DMS79 treated with DMSO at 0.1 percent for 48 hours (cell line): ENCODE measurements around the gene GNA15.

ENCODE experiments used
- DNase-seq: peaks from one replicate; lab custom pipeline; 2025; lab: John Stamatoyannopoulos, UW

Gene GNA15

DNA sequence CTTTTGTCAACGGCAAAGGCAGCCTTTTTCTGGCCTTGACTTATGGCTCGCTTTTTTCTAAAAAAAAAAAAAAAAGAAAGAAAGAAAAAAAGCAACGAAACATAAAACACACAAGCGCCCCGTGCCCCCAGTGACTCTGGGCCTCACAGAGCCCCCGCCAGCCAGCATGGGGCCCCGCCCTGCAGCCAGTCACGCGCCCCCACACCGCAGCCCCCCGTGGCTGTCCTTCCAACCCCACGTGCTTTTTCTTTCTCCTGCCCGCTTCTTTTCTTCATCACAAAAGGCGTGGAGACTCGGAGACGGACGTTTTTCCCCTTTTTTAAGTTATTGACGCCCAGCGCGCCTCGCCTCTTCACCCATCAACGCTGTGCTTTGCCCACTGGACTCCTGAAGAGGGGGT lies 14.4 kb upstream of the GNA15 start:
- DNase-seq = no peak

DNA sequence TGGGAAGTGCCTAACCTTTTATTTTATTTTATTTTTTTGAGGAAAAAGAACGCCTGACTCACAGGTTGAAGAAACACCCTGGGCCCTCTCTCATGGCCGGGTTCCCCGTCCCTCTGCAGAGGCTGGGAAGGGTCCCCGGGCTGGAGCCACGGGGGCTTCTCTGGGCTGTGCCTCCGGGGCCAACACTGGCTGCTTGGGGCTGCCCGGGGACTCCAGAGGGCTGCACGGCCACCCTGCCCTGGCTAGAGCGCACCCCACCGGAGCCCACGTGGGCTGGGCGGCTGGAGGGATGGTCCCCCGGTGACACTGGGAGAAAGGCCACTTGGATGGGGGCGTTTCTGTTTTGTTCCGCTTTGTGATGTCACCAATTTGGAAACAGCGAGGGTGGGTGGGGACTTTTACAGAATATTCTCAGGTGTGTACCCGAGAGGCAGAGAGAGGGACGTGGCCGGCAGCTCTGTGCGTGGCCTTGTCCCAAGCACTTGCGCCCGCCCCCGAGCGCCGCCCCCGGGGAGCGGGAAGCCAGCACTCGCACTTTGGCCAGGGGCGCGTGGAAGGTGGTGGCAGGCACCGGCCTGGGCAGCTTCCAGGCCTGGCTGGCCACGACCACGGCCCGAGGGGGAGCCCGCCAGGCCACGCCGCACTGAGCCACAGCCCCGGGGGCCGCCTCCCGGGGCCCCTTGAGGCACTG lies 13.9 kb upstream of the GNA15 start:
- DNase-seq = no peak

DNA sequence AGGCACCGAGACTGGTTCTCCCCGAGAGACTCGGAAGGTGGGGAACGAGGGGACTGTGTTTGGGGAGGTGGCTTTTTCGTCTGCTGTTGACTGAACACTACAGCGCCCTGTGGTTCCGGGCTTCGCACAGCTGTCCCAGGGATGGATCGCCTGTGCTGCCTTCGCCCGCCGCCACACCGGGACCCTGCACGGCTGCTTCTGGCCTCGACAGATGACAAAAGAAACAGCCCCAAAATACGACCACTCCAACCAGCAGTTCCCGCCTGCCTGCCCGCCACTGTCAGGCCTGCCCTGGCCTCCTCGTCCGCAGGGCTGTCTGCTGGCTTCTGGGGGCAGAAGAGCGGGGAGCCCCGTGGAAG lies 13.3 kb upstream of the GNA15 start:
- DNase-seq = no peak

DNA sequence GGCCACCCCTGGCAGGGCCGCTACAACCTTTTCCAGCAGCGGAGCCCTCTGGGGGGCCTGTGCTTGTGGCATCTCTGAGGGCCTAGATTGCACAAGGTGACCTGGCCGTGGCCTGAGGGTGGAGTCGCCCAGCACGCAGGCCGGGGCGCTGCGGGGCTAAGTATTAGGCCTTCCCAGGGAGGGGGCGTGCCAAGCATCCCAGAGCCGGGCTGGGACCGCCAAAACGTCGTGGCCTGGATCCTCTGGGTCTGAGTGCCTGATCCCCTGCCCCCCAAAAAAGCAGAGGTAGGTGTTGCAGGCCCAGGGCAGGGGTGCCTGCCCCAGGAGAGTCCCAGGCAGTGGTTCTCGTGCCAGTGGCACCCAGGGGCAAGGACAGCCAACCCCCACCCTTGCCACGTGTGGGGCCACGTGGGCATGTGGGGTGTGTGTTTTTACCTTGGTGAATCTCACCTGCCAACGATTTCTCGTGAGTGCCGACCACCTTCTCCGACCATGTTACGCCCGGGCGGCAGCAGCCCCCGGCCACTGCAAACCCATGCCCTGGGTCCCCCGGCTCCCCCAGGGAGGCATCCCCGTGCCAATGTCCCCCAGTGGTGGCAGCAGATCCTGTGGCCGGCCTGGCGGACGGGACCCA lies 12.6 kb upstream of the GNA15 start:
- DNase-seq = no peak

DNA sequence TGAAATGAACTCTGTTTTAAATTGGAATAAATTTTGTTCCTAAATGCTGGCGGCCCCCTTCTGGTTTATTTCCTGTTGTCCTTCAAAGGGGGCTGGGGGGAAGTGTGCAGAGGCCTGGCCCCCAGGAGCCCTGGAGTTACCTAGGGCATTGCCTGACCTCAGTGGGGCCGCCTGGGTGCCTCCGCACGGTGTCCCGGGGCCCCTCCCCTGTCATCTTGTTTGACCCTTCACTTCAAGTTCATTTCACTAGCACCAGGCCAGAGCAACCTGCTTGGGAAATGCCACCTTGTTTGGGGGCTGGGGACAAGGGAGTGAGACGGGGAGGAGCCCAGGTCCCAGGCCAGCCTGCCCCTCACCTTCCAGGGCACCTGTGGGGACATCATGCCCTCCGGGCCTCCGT lies 11.9 kb upstream of the GNA15 start:
- no peak for DNase-seq

DNA sequence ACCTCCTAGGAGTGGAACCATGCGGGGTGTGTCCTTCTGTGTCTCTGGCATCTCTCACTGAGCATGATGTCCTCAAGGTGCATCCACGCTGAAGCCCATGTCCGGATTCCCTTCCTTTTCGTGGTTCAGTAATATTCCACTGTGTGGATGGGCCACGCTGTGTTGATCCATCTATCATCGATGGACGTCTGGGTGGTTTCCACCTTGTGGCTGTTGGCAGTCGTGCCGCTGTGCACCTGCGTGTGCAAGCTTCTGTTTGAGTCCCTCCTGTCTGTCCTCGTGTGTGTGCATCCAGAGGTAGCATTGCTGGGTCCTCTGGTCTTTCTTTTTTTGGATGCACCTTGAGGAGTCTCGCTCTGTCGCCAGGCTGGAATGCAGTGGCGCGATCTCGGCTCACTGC lies 11.2 kb upstream of the GNA15 start:
- DNase-seq = no peak

DNA sequence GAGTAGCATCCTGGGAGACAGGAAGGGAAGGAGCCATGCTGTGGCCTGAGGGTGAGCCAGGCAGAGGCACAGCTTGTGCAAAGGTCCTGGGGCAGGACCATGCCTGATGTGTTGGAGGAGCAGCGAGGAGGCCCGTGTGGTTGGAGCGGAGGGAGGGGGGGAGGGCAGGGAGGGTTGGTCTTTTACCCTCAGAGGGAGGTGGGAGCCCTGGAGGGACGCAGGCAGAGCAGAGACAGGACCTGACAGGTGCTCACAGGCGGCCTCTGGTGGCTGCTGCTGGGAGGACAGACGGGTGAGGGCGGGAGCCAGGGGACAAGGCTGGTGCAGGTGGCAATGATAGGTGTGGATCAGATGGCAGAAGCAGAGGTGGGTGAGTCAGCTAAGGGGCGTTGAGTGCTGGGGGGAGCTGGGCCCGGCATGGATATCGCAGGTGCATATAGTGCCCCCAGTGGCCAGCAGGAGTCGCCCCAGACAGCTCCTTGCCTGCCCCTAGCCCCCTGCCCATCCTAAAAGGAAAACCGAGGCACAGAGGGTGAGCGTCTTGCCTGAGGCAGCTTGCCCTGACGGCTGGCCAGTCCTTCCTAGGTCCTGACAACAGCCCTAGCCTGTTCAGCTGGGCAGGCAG lies 9.8 kb upstream of the GNA15 start:
- DNase-seq = no peak

DNA sequence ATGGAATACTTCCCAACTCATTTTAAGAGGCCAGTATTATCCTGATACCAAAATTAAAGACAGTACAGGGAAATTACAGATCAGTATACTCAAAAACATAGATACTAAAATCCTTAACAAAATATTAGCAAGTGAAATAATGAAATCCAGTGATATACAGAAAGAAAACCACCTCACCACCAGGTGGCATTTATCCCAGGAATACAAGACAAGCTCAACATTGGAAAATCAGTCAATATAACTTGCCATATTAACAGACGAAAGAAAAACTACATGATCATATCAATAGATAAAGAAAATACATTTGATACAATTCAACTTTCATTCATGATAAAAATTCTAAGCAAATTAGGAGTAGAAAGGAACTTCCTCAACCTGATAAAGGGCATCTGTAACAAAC lies 6.7 kb upstream of the GNA15 start:
- DNase-seq = peak; percentile 7

DNA sequence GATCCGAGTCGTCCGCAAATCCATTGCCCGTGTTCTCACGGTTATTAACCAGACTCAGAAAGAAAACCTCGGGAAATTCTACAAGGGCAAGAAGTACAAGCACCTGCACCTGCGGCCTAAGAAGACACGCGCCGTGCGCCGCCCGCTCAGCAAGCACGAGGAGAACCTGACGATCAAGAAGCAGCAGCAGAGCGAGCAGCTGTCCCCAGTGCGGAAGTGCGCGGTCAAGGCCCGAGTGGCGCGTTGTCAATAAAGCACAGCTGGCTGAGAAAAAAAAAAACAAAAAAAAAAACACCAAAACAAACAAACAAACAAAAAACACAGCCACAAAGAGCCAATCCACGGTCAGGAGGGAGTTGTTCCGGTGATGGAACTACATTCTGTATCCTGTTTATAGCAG lies 4.7 kb upstream of the GNA15 start:
- no peak for DNase-seq

DNA sequence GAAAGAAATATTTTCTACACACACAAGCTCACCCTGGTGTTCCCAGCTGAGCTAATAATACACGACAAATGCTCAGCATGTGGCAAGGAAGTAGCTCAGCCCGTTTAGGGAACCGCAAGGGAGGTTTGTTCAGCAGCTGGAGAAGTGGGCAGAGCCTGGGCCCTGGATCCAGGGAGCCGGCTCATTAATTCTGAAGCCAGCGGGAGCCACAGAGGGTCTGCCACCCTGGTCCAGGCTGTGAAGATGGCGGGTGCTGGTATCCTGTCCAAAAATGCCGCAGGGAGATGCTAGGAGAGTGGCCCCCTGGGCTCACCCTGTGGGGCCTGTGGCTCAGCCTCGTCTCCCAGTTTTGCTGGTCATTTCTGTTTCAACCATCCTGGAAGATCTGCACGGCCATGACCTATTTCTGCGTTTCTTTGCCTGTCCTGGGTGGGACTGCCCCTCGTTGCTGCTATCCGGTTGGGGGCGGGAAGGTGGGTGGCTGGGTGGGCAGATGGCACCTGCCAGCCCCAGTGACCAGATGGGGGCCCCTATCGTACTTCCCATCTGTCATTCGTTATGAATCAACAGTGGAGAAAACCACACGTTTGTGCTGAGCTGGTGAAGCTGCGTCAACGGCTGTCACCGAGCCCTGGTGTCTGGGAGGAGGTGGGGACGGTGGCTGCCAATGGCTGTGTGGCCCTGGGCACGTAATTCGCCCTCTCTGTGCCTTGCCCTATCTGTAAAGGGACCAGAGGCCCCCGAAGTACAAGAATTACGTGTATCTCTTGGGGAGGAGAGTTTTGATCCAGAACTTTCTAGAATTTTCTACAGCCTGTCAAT lies 2.7 kb upstream of the GNA15 start:
- DNase-seq = peak; percentile 5

DNA sequence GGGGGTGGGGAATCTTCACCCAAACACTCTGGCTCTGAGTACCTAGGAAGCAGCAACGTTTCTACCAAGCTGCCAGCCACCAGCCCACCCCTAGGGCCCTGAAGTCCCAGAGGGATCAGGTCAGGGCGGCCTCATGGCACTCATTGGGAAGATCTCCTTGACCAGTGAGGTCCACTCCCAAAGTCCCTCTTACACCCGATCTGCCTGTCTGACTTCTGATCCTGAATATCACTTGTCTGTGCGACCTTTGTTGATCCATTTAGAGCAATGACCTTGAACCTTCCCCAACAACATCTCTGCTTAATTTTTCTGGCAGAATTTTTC lies 2.1 kb upstream of the GNA15 start:
- no peak for DNase-seq

DNA sequence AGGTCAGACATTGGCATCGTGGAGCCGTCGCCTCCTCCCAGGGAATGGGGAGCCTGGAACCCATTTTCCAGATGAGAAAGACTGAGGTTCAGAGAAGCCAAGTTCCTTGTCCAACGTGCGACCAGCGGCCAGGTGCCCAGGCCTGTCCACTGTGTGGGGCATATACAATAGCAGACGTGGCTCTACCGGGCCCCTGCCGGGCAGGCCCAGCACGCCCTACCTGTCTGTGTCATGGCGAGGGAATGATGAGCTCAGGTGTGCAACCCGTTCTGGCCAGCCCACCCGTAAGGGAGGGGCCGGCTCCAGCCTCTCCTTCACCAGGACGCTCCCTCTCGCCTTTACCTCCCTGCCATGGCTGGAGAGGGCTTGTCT lies 837 bp downstream of the GNA15 start:
- DNase-seq = no peak

DNA sequence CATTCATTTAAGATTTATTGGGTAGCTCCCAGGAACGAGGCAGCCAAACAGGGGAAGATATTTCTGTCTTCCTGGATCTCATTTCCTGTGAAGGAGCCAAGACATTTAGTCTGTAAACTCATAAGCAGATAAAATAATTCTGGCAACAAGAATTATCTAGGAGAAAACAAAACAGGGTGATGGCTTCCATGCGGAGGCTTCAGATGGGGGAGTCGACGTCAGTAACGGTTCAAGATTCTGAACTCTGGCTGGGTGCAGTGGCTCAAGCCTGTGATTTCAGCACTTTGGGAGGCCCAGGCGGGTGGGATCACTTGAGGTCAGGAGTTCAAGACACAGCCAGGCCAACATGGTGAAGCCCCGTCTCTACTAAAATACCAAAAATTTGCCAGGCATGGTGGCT lies 1.3 kb downstream of the GNA15 start:
- no peak for DNase-seq

DNA sequence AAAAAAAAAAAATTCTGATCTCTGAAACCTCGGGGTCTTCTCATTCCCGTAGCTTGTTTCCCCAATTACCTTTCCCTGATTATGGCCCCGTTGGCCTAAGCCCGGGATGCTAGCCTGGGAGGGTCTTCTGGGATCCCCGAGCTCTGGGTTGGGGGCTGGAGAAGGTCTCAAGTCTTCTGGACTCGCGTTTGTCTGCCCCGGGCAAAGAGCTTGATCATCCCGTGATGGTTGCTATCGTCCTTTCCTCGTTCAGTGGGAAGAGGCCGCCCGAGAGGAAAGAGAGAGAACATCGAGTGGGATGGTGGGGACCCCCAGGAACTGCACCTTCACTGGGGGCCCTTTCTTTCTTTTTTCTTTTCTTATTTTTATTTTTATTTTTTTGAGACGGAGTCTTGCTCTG lies 2.4 kb downstream of the GNA15 start:
- no peak for DNase-seq

DNA sequence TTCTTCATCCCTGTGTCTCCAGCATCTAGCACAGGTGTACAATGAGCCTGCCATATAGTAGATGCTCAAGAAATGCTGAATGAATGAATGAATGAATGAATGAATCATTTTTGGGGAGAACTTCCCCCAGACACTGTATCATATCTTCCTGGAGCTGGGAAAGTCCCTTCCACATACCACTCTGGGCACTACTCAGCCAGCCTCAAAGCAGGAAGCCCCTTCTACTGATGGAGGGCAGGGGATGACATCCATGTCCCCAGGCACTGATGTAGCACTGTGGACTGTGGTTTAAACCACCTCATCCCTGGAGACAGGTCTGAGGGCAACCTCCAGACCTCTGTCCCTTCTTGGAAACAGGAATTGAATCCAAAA lies 4.8 kb downstream of the GNA15 start:
- DNase-seq = no peak

DNA sequence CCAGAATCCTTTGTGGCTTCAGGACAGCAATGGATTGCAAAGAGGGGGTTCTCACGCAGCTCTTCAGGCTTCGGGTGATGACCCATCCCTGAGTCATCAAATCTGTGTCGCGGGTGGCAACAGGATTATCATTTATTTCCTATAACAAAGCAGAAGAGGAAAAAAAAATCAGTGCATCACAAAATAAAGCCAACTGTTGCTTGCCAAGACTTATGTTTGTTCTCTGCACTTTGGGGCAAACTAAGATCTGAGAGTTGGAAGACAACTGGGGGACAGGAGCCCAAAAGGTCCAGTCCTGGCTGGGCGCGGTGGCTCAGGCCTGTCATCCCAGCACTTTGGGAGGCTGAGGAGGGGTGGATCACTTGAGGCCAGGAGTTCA lies 6.4 kb downstream of the GNA15 start:
- DNase-seq = no peak

DNA sequence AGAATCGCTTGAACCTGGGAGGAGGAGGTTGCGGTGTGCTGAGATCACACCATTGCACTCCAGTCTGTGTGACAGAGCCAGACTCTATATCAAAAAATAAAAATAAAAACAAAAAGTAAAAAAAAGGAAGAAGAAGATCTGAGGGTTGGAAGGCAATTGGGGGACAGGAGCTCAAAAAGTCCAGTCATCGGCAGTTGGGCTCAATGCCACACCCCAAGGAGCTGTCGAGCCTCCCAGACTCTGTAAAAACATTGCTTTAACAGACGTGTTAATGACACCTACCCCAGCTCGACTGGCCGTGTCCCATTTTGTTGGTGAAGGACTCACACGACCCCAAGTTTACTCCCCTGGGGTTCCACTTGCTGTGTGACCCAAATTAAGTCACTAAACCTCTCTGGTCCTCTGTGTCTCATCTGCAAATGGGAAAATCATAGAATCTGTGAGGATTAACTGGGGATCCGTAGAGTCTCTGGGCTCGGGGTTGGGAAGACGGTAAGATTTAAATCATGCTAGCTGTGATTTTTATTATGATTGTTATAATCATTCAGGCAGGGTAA lies 7.0 kb downstream of the GNA15 start:
- no peak for DNase-seq

DNA sequence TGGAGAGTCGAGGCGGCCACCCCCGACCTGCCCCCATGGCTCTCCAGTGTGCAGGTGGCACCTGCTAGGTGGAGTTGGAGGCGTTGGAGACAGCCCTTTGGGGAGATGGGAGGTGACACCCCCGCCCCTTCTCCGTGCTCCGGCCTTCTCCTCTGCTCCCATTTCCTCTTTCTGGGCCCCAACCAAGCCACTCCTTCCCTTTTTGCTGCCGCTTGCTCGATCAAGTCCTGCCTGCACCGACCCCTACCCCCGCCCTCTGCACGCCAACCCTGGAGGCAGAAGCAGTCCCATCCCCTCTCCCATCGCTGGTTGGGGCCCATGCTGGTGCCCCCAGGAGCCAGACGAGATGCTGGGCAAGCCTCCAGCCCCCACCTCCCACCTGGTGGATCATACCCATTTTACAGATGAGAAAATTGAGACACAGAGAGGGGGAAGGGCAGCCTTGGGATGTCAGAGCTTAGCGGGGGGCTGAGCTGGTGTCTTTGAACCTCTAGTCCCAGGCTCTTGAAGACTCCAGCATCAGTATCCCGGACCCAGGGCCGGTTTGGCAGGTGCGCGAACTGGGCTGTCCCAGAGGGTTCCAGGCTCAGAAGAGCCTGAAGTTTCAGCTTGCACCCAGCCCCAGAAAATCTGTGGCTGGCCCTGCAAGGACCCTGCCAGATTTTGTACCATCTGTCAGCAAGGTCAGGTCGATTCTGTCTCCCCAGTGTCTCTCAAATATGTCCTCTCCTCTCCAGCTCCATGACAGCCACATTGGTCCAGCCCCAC lies 10.3 kb downstream of the GNA15 start:
- no peak for DNase-seq

DNA sequence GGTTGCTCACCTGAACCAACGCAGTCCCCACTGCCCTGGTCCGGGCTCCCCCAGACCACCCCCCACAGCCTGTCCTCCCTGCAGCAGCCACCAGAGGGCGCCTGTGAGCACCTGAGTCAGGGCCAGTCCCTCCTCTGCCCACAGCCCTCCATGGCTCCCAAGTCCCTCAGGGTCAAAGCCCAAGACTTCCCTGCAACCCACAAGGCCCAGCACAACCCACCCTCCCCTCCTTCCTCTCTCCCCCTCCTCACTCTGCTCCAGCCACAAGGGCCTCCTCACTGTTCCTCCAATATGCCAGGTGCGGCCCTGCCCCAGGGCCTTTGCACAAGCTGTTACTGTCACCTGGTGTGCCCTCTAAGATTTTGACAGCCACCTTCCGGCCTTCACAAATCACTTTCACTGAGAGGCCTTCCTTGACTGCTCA lies 10.9 kb downstream of the GNA15 start:
- no peak for DNase-seq

DNA sequence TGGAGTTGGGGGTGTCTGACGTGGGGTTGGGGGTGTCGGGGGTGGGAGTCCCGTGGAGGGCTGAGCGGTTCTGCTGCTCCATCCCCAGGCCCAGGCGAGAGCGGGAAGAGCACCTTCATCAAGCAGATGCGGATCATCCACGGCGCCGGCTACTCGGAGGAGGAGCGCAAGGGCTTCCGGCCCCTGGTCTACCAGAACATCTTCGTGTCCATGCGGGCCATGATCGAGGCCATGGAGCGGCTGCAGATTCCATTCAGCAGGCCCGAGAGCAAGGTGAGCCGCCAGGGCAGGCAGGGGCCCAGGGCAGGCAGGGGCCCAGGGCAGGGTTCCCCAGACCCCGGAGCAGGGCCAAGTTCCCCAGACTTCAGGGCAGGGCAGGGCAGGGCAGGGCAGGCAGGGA lies 12.7 kb downstream of the GNA15 start:
- no peak for DNase-seq

DNA sequence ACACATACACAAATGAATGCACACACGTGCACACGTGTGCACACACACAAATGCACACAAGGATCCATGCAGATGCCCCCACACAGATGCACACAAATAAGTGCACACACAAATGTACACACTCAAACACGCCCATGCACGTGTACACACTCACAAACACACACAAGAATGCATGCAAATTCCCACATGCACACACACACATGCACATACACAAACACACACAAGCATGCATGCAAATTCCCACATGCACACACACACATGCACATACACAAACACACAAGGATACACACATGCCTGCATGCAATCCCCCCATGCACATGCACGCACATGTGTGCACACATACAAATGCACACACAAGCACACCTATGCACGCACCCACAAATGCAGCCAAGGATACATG lies 13.3 kb downstream of the GNA15 start:
- DNase-seq = no peak
